HG02852 (cell line): ENCODE results near the gene MOV10.

Source experiments
- ATAC-seq: cut with Tn5 transposase; IDR thresholded peaks from one replicate; pipeline ENCODE4 v1.9.1; 2021; ENCODE audit warnings: mild to moderate bottlenecking, moderate library complexity; ENCODE audit not compliant: unreplicated experiment

MOV10 gene

DNA sequence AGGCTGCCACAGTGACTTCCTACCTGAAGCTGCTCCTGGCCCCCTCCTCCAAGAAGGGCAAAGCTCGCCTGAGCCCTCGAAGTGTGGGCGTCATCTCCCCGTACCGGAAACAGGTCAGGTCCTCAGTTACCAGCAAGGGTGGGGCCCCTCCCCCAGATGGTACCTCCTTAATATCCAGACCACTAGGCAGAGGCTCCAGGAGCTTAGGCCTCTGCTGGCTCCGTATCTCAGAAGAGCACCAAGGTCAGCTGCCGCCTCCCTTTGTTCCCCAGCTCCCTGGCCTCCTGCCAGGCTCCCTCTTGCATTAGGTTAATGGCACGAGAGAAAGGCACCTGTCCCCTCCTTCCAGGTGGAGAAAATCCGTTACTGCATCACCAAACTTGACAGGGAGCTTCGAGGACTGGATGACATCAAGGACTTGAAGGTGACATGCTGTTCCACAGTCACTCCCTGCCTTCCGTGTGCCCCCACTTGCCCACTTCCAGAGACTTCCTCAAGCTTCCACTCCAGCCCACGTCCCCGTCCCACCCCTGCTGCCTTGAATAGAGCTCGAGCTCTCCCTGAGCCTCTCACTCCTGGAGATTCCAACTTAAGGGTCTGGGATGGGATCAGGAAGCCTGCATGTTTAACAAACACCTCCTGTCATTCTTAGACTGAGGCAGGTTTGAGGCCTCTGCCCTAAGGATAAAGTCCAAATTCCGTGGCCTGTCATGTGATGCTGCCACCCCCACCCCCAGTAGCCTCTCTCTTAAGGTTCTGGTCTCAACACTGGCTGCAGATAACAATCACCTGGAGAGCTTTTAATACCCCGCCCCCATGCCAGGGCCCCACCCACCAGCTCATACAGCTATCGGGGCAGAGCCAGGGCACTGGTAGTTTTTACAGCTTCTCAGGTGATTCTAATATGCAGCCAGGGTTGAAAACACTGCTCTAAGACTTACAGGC lies 24.2 kb downstream of the MOV10 start:
- no peak for ATAC-seq

- no peak for ATAC-seq
Observed at GRCh38 chr1:112699425-112700144, 25.1 kb downstream of the MOV10 start.

- ATAC-seq, result peak; percentile 38
Observed at GRCh38 chr1:112700290-112701226, 26.1 kb downstream of the MOV10 start.

DNA sequence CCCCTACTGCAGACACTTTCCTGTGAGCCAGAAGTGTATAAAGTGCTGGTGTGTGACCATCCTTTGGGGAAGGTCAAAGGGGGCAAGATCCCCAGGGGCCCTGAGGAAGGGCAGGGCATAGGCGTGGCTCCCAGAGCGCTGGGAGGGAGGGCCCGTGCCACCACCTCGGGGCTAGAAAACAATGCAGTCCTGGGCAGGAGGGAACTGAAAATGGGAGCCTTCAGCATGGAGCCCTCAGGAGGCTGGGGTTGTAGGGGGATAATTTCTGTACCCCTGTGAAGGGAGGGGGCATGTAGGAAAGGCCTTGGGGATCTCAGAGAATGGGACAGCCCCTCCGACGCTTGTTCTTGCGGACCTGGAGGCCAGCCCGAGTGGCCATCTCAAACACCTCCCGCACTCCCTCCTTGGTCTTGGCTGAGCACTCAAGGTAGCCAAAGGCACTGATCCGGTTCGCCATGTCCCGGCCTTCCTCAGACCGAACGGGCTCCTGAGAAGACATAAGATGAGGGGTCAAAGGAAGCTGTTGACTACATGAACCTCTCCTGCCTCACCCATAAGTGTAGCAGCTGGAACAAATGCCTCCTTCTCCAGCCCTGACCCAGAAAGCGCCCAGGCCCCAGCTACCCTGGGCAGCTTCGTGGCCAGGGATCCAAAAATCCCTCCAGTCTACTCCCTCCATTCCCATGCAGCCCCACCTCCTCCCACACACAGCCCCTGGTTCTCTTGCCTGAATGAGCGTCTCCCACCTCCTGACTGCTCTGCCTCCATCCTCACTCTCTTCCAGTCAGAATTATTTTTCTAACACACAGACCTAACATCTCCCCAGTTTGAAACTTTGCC lies 27.0 kb downstream of the MOV10 start:
- ATAC-seq, result no peak

GRCh38 chr1:112702067-112702395 lies 27.6 kb downstream of the MOV10 start:
- no peak for ATAC-seq

DNA sequence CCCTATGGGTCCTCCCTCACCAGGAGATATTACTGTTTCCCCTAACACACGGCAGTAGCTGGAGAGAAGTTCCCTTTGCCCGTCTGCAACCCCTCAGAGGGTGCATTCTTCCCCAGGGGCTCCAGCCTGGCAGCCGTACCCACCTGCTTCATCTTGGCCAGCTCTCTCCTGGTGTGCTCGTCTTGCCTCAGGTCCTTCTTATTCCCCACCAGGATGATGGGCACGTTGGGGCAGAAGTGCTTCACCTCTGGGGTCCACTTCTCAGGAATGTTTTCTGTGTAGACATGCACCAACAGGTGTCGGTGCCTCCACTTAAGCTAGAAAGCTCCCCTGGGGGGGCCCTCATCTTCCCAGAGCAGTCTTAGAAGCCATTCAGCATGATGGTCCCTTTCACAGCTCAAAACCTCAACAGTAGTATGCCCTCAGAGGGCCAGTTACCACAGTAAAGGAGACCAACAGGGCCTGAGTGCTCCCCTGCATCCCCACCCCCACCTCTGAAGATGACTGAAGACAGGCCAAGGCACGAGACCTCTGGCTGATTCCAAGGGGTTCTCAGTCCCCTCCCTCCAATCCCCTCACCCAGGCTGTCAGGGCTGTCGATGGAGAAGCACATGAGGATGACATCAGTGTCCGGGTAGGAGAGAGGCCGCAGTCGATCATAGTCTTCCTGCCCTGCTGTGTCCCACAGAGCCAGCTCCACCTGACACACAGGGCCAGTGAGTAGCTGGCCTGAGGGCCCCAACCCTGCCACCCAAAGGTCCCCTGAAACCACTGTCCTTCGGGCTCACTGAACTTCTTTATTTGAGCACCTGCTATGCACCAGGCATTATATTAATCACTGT lies 28.2 kb downstream of the MOV10 start:
- ATAC-seq, result no peak

DNA sequence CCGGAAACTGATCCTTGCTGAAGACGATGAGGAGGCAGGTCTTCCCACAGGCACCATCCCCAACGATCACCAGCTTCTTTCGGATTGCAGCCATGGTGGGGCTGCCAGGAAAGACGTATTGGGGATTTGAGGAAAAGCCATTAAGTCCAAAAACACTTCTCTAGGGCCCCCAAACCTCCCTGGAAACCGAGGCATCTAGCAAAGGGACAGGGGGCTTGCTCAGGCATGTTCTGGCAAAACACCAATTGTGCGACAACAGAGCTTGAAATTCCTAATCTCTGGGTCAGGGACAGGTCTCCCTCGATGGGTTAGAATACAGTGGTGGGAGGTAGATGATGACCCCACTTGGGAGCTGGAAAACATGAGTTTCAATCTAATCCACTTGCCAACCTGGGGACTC lies 29.2 kb downstream of the MOV10 start:
- ATAC-seq, result no peak

DNA sequence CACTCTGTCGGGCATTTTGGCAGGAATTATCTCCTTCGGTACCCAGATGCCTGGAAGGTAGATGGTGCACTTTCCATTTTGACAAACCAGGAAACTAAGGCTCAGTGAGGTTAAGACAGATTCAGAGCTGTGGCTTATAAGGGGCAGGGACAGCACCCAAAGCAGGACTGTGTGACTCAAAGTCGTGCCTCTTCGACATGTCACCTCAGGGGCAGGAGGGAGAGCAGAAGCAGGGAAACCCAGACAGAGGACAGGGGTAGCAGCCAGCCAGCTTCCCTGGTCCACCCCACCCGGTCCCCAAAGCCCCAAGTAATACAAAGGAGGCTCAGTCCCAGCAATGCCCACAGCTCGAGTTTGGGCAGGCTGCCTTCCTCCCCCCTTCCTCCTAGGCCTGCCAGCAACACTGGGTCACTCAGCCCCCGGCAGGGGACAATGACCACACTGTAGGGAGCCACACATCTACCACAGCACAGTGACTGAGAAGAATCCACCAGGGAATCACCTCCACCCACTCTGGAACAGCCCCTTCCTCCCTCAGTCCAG lies 30.0 kb downstream of the MOV10 start:
- no peak for ATAC-seq

DNA sequence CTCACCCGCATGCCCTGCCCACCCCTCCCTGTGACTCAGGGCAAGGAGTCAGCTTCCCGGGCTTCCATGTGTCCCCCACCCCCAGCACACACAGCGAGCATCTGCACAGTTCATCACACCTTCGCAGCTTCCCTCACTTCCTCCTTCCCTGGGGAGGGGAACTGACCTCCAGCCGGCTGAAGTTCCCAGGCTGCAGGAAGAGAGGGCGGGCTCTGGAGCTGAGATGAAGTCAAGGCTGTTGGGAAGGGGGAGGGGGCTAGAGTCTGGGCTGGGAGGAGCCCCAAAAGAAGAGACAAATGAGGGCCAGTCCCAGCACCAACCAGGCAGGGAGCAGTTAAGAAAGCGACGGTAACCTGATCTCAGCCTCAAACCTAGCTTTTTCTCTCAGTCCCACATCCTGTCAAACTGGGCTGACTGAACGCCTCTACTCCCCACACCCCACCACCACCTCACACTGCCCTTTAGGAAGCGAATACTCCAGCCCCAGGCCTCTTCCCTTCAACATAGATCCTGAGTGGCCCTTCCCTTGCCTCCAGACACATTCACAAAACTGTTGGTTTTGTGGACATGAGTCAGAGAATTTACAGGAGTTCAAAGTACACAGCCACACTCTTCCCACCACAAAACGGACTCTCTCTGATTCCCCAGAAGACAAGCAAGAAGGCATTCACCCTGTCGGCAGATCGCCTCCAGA lies 30.6 kb downstream of the MOV10 start:
- ATAC-seq, result peak; percentile 62

GRCh38 chr1:112706505-112707220 lies 32.2 kb downstream of the MOV10 start, which contains the start of gene RHOC:
RHOC (minus strand) TSS chr1:112707127; CDS start chr1:112703799, 3,328 bp downstream.
- peak; percentile 63 for ATAC-seq

- peak; percentile 63 for ATAC-seq
Observed at GRCh38 chr1:112707221-112708001, 33.0 kb downstream of the MOV10 start.

DNA sequence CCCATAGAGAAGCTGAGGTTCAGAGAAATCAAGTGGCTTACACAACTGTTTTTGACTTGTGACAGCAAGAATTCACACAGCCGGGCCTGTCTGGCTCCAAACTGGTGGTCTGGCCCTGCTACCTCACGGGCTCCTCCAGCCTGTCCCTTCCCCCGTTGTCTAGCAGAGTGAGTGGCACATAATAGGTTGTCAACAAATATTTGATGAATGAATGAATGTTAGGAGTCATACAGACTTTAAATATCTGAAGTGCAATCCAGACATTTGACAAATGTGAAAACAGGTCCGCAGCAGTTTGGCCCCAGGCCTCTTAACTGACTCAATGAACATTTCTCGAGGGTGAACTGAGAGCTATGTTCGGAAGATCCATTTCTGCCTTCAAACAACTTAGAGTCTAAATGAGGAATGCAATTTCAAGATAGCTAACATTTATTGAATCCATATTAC lies 33.6 kb downstream of the MOV10 start:
- no peak for ATAC-seq

- no peak for ATAC-seq
Observed at GRCh38 chr1:112708489-112708888, 34.0 kb downstream of the MOV10 start.

DNA sequence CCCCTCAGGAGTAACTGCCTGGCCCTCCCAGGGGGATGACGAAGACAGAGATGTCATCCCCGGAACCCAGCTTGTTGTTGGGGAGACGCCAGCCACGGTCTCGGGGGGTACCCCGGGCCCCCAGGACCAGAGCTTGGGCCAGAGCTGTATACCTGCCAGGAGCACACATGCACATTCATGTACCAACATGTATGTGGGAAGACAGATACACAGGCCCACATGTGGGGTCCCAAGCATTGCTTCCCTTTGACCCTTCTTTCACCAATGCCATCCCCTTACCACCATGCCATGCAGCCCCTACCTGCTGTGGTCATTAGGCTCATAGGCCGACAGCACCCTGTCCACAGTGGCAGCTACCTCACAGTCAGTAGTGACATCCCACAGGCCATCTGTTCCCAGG lies 35.7 kb downstream of the MOV10 start:
- ATAC-seq, result no peak

GRCh38 chr1:112710586-112710985 lies 36.1 kb downstream of the MOV10 start:
- no peak for ATAC-seq

GRCh38 chr1:112711041-112711440 lies 36.6 kb downstream of the MOV10 start:
- no peak for ATAC-seq

DNA sequence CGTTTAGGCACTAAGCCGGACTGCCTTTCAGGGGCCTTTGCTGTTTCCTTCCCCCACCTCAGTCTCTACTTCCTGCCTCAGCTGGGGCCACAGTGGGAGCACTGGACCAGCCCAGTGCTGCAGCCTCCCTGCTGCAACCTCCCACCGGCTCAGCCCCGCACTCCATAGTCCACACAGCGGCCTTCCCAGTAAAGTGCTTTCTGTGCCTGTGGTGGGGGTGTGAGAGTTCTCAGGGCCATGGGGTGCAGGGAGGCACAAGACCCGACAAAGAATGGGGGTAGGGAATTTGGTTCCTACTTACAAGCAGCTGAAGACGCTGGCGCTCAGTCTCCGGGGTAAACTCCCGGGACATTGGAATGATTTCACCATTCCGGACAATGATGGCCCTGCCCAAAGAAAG lies 37.2 kb downstream of the MOV10 start:
- ATAC-seq, result no peak
